RWPE2 (cell line): ENCODE results near the gene PCGF2.
"Not testable (repeated sequence)": the region's sequence is repeated elsewhere in the genome, so short reads cannot be mapped to it uniquely, and the experiment has no call there.

Source experiments
- ATAC-seq: fragments of 200-7000 bp; cut with Tn5 transposase; 3 replicates; pipeline ENCODE4 v1.9.1; 2021; ENCODE audit warnings: low read depth
- DNase-seq: peaks from one replicate; pipeline ENCODE4 v3.0.0-alpha.2; 2020; ENCODE audit warnings: low spot score
- H3K27ac ChIP-seq: fragments of 450-650 bp; 2 replicates; pipeline ENCODE4 v1.5.1; 2017; ENCODE audit warnings: mild to moderate bottlenecking; ENCODE audit not compliant: poor library complexity, severe bottlenecking
- H3K27me3 ChIP-seq: fragments of 250-450 bp; sonication (Bioruptor Pico); 2 replicates; pipeline ENCODE4 v1.5.1; 2021; ENCODE audit warnings: mild to moderate bottlenecking, moderate library complexity; ENCODE audit not compliant: insufficient read depth, poor library complexity, severe bottlenecking
- H3K36me3 ChIP-seq: fragments of 250-450 bp; sonication (Bioruptor Pico); 2 replicates; pipeline ENCODE4 v1.5.1; 2020; ENCODE audit warnings: low read depth, mild to moderate bottlenecking, moderate library complexity
- H3K4me1 ChIP-seq: fragments of 250-450 bp; sonication (Bioruptor Pico); 2 replicates; pipeline ENCODE4 v1.5.1; 2021; ENCODE audit warnings: mild to moderate bottlenecking, moderate library complexity; ENCODE audit not compliant: insufficient read depth, poor library complexity, severe bottlenecking
- H3K4me3 ChIP-seq: fragments of 250-450 bp; sonication (Bioruptor Pico); 2 replicates; pipeline ENCODE4 v1.5.1; 2021; ENCODE audit warnings: mild to moderate bottlenecking, moderate library complexity; ENCODE audit not compliant: severe bottlenecking
- H3K9me3 ChIP-seq: fragments of 250-450 bp; sonication (Bioruptor Pico); 2 replicates; pipeline ENCODE4 v1.5.1; 2021; ENCODE audit warnings: mild to moderate bottlenecking, moderate library complexity; ENCODE audit not compliant: severe bottlenecking
- TF ChIP-seq, protein P1 (sequence below): fragments of 450-650 bp; IDR thresholded peaks from one replicate; pipeline ENCODE4 v1.5.1; 2017; ENCODE audit warnings: mild to moderate bottlenecking, moderate library complexity; ENCODE audit not compliant: poor library complexity, severe bottlenecking

Gene PCGF2

DNA sequence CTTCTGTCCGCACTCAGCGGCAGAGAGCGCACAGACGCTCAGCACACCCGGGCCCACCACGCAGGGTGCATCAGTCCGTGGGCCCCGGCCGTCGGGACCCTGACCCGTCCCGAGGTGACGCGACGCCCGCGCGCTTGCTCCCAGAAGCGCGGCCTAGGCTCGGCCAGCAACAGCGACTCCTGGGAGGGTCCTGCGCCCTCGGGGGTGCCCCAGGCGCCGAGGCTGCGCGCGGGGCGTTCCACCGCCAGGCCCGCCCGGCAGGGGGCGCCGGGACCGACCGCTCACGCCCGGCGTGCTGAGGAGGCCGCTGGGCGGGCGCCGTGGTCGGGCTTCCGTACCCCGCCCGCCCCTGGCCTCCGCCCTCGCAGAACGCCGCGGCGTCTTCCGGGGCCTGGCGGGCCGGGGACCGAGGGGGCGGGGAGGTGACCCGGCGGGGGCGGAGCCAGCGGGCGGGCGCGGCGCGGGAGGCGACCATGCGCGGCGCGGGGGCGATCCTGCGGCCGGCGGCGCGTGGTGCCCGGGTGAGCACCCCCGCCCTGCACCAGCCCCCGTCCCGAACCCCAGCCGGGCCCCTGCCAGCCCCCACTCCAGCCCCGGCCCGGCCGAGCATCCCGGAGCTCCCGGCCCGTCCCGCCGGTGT lies 18.1 kb downstream of the PCGF2 start, which contains the start of gene CISD3:
Gene CISD3, plus strand, starts transcription at position 456 of the 640 bp plus-strand sequence. Its CDS starts 18 bp downstream, at position 474.
- ATAC-seq (peak; percentile 77), DNase-seq (no peak)
- no peaks in the 10 kb centered on the region for H3K27me3 ChIP-seq
- no peaks in the 10 kb centered on the region for H3K9me3 ChIP-seq
- TF ChIP-seq, protein P1, sequence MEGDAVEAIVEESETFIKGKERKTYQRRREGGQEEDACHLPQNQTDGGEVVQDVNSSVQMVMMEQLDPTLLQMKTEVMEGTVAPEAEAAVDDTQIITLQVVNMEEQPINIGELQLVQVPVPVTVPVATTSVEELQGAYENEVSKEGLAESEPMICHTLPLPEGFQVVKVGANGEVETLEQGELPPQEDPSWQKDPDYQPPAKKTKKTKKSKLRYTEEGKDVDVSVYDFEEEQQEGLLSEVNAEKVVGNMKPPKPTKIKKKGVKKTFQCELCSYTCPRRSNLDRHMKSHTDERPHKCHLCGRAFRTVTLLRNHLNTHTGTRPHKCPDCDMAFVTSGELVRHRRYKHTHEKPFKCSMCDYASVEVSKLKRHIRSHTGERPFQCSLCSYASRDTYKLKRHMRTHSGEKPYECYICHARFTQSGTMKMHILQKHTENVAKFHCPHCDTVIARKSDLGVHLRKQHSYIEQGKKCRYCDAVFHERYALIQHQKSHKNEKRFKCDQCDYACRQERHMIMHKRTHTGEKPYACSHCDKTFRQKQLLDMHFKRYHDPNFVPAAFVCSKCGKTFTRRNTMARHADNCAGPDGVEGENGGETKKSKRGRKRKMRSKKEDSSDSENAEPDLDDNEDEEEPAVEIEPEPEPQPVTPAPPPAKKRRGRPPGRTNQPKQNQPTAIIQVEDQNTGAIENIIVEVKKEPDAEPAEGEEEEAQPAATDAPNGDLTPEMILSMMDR, result peak; percentile 91
- H3K4me1 ChIP-seq, result no peaks in the 10 kb centered on the region
- peak within 1 kb of the TSS; percentile 65 for H3K4me3 ChIP-seq
- peak within 1 kb of the TSS; percentile 80 for H3K27ac ChIP-seq
- peaks cover 37% of the 10 kb centered on the region for H3K36me3 ChIP-seq

DNA sequence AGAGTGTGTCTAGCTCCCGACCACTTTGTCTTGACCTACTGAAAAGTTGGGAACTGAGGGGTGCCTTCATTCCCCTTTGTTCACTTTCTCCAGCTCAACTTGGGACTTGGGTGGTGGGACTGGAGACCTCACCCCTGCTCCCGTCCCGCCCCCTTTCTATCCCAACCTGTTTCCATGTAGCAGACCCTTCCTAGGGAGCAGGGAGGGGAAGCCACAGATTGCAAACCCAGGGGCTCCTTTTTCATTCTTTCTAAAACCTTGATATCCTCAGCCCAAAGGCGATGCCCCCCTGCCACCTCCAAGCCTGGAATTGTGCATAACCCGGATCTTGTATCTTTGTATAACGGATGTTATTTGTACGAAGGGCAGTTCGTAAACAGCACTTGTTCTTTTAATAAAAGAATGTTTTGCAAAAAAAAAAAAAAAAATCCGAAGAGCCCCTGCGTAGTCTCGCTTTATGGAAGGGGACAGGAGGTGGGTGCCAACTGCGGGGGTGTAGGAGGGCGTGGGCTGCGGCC lies 18.7 kb downstream of the PCGF2 start:
- H3K4me3 ChIP-seq, result peak overlapping the region; percentile 65
- ATAC-seq (no peak), DNase-seq (no peak)
- TF ChIP-seq, protein P1, result no peak
- H3K27me3 ChIP-seq, result no peaks in the 10 kb centered on the region
- H3K9me3 ChIP-seq, result no peaks in the 10 kb centered on the region
- no peaks in the 10 kb centered on the region for H3K4me1 ChIP-seq
- peaks cover 35% of the 10 kb centered on the region for H3K36me3 ChIP-seq
- H3K27ac ChIP-seq, result peak overlapping the region; percentile 80

DNA sequence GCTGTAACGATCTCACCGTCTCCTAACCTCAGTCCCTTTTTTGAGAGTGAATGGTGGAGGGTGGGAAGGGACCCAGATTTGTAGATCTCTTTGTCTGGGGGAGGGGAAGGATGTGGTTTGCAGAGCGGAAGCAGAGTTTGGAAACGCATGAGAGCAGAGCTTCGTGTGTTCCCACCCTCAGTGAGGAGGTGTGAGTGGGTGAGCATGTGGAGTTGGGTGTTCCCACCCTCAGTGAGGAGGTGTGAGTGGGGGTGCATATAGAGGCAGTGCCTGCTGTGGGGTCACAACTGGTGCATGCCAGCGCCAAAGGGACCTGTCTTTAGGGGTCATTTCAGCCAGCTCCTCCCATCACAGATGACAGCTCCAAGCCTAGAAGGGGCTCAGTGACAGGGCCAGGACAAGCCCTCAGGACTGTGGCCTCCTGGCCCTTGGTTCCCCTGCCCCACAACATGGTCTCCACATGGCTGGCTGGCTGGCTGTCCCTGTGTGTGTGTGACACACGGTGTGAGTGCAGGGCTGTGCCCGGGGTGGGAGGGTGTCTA lies 19.8 kb downstream of the PCGF2 start:
- H3K4me1 ChIP-seq, result no peaks in the 10 kb centered on the region
- peaks cover 24% of the 10 kb centered on the region for H3K36me3 ChIP-seq
- DNase-seq (no peak), ATAC-seq (no peak)
- no peak overlapping the region for H3K27ac ChIP-seq
- no peaks in the 10 kb centered on the region for H3K9me3 ChIP-seq
- H3K4me3 ChIP-seq, result no peak overlapping the region
- no peaks in the 10 kb centered on the region for H3K27me3 ChIP-seq
- TF ChIP-seq, protein P1, result no peak

DNA sequence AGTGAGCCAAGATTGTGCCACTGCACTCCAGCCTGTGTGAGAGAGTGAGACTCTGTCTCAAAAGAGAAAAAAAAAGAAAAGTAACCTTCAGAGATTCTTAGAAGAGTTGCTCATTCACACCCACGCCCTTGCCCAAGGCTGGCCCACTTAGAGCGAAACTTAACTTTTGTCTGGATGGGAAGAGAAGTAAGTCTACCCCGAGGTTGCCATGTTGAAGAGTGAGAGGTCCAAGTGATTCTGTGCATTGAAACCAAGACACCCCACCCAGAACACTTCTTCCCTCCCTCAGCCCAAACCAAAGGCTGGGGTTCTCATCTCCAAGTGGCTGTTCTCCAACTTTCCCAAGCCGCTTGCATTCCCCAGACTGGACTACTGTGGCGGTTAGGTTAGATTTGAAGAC lies 20.4 kb downstream of the PCGF2 start:
- H3K4me3 ChIP-seq, result no peak overlapping the region
- TF ChIP-seq, protein P1, result no peak
- no peaks in the 10 kb centered on the region for H3K4me1 ChIP-seq

DNA sequence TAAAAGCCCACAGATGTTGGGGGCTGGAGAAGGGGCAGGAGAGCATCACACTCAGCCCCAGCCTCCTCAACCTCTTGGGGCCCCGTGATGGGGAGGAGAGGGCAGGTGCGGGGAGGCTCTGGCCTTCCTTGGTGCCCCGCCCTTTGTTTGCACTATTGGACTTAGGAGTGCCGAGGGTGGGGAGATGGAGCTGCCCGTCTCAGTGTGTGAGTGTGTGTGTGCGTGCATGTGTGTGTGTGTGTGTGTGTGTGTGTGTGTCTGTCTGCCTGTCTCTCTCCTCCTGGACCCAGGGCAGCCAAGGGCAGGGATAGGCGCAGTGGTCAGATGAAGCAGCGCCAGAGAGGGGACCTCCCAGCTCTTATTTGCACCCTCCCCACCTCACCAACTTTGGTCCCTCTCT lies 22.0 kb downstream of the PCGF2 start:
- H3K4me1 ChIP-seq, H3K36me3 ChIP-seq, DNase-seq, H3K9me3 ChIP-seq, ATAC-seq, H3K27me3 ChIP-seq, H3K4me3 ChIP-seq, H3K27ac ChIP-seq: not testable (repeated sequence)

More for the DNA sequence above, 20.4 kb downstream of the PCGF2 start:
- H3K9me3 ChIP-seq, result no peaks in the 10 kb centered on the region
- H3K27me3 ChIP-seq, result no peaks in the 10 kb centered on the region
- no peak for DNase-seq
- H3K36me3 ChIP-seq, result peaks cover 18% of the 10 kb centered on the region
- no peak overlapping the region for H3K27ac ChIP-seq
- ATAC-seq, result no peak
